ENCODE results near the gene MICU2.

GRCh38 chr13:21595546-21595822, 8.5 kb downstream of the MICU2 start:
- TF ChIP-seq, protein P1, sequence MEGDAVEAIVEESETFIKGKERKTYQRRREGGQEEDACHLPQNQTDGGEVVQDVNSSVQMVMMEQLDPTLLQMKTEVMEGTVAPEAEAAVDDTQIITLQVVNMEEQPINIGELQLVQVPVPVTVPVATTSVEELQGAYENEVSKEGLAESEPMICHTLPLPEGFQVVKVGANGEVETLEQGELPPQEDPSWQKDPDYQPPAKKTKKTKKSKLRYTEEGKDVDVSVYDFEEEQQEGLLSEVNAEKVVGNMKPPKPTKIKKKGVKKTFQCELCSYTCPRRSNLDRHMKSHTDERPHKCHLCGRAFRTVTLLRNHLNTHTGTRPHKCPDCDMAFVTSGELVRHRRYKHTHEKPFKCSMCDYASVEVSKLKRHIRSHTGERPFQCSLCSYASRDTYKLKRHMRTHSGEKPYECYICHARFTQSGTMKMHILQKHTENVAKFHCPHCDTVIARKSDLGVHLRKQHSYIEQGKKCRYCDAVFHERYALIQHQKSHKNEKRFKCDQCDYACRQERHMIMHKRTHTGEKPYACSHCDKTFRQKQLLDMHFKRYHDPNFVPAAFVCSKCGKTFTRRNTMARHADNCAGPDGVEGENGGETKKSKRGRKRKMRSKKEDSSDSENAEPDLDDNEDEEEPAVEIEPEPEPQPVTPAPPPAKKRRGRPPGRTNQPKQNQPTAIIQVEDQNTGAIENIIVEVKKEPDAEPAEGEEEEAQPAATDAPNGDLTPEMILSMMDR (conservative IDR thresholded peaks at IDR 0.05 in 1 of 2, IDR thresholded peaks at IDR 0.05 in 1 of 2; ENCODE audit: low read depth in 1 of 2, low read length in 2 of 2), result no peak
- no peak for TF ChIP-seq EZH2 (IDR thresholded peaks at IDR 0.05; ENCODE audit: low read length, missing control alignments)

All from fibroblast of lung (primary cell).